Measurements from ENCODE around the gene ACE2. TPM values are rescaled to one million over a fixed set of nuclear protein-coding genes. Genes with fewer than 3 reads are reported as not detected.

The ACE2 gene
- polyA plus RNA-seq, 1 donor from 2014 or later, result 0.64 TPM

Other genes with a start within 250 kb of the ACE2 start
- gene VEGFD, start 216.5 kb downstream of the ACE2 start, polyA plus RNA-seq, result not detected in 2 replicates
- 0.81 and 1.2 TPM in 2 replicates for gene PIR, start 107.6 kb downstream of the ACE2 start, polyA plus RNA-seq
- not detected in 2 replicates for gene BMX, start 100.2 kb downstream of the ACE2 start, polyA plus RNA-seq
- 1.1 and 2.2 TPM in 2 replicates for gene CLTRN, start 63.8 kb upstream of the ACE2 start, polyA plus RNA-seq
- 2.7 and 10.3 TPM in 2 replicates for gene CA5B, start 137.3 kb upstream of the ACE2 start, polyA plus RNA-seq
- gene ZRSR2, start 189.5 kb upstream of the ACE2 start, polyA plus RNA-seq, result 10.6 and 11.2 TPM in 2 replicates

All from neural cell (in vitro differentiated cells).